ENCODE data around the gene IDI1.
A peak's percentile ranks its signal among the peaks of the same experiment; 100 is the strongest.

The IDI1 gene

DNA sequence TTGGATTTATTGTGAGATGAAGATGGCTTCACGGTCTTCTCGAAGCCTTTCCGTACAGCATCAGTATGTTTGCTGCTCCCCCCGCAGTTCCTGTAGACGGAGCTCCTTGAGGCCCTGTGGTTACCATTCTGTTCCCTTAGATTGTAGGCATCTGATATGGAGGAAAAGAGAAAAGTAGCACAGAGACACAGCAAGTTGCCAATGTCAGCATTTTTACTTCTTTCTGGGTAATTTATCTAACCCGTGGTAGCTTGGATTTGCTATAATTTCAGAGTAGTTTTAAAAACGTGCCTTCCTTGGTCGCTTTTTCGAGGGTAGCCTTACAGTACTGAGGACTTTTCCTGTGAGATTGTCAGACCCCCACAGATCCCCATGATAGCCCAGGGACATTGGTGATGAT lies 44.8 kb upstream of the IDI1 start:
- peaks cover 25% of the 10 kb centered on the region for H3K36me3 Mint-ChIP-seq (ENCODE audit: low read depth)
- DNase-seq: no peak
- no peaks in the 10 kb centered on the region for H3K9me3 Mint-ChIP-seq
- H3K27me3 Mint-ChIP-seq (ENCODE audit: low read depth, poor library complexity): no peaks in the 10 kb centered on the region
- no peaks in the 10 kb centered on the region for H3K4me1 Mint-ChIP-seq
- TF ChIP-seq, protein P1, sequence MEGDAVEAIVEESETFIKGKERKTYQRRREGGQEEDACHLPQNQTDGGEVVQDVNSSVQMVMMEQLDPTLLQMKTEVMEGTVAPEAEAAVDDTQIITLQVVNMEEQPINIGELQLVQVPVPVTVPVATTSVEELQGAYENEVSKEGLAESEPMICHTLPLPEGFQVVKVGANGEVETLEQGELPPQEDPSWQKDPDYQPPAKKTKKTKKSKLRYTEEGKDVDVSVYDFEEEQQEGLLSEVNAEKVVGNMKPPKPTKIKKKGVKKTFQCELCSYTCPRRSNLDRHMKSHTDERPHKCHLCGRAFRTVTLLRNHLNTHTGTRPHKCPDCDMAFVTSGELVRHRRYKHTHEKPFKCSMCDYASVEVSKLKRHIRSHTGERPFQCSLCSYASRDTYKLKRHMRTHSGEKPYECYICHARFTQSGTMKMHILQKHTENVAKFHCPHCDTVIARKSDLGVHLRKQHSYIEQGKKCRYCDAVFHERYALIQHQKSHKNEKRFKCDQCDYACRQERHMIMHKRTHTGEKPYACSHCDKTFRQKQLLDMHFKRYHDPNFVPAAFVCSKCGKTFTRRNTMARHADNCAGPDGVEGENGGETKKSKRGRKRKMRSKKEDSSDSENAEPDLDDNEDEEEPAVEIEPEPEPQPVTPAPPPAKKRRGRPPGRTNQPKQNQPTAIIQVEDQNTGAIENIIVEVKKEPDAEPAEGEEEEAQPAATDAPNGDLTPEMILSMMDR (IDR thresholded peaks at IDR 0.05): no peak
- no peak overlapping the region for H3K4me3 Mint-ChIP-seq
- peak overlapping the region; percentile 70 for H3K27ac Mint-ChIP-seq

DNA sequence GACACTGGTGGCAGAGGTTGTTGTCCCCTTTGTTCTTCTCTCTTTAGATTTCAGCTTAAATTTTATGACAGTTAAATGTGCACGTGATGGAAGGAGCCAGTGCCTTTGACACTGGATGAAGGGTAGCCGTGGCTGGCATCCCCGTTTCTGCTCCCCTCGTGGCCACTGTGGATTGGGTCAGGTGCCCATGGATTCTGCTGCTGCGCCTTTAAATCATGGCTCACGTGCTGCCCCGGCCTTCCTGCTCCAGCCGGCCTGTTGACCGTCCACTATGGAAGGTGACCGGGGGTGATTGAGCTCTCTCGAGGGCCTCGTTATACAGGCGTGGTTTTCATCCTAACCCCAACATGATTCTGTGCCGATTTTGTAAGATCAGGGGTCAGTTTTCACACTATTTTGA lies 41.8 kb upstream of the IDI1 start:
- Mint-ChIP-seq H3K4me3 (no peak overlapping the region), H3K27ac (peak overlapping the region; percentile 72), H3K36me3 (ENCODE audit: low read depth) (peaks cover 52% of the 10 kb centered on the region), H3K27me3 (ENCODE audit: low read depth, poor library complexity) (no peaks in the 10 kb centered on the region), H3K9me3 (no peaks in the 10 kb centered on the region), H3K4me1 (no peaks in the 10 kb centered on the region)
- TF ChIP-seq, protein P1 (IDR thresholded peaks at IDR 0.05): no peak
- DNase-seq: no peak

DNA sequence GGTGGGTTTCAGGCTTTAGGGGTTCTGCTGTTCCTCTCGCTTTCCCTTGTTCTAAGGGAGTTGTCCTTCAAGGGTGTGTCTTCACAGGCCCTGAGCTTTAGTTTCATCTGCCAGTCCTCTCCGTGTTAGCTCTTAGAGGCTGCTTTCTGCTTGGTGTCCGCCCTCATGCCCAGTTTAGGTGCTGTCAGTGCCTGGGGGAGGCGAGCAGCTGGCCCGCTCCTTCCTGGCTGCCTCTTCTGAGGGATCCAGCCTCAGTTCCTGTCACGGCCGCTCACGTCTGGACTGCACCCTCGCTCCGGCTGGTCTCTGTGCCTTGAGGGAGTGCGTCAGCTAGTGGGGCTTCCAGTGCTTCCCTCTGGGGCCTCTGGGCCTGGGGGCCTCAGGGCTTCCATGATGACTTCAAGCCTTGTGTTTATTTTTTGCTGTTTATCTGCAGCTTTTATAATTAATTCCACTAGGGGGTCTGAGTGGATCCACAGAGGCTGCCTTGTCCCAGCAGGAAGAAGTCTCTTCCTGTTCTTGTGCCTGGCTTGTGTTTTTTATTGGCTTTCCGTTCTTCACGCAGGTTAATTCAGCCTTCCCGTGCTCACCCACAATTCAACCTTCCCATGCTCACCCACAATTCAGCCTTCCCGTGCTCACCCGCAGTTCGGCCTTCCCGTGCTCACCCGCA lies 40.2 kb upstream of the IDI1 start:
- Mint-ChIP-seq H3K27ac (peak overlapping the region; percentile 52), H3K27me3 (ENCODE audit: low read depth, poor library complexity) (no peaks in the 10 kb centered on the region), H3K36me3 (ENCODE audit: low read depth) (peaks cover 61% of the 10 kb centered on the region), H3K9me3 (no peaks in the 10 kb centered on the region), H3K4me3 (no peak overlapping the region), H3K4me1 (no peaks in the 10 kb centered on the region)
- TF ChIP-seq, protein P1 (IDR thresholded peaks at IDR 0.05): no peak
- DNase-seq: no peak

DNA sequence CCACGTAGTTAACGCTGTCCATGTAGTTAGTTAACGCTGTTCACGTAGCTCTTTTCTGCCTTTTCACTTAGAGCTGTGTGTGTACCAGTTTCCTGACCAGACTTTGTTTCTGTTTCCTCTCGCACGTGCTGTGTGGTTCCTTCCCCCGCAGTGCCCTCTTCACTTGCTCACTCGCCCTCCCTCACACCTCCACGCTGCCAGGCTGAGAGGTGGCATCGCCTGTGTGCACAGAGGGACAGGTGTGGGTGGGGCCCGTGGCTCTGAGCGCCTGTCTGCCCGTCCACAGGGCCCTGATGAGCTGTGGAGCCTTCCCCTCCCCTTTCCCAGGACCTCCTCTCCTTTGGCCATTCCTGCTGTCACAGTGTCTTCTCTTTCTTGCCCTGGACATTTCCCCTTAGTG lies 37.9 kb upstream of the IDI1 start:
- Mint-ChIP-seq H3K4me3 (no peak overlapping the region), H3K27me3 (ENCODE audit: low read depth, poor library complexity) (no peaks in the 10 kb centered on the region), H3K27ac (no peak overlapping the region), H3K9me3 (no peaks in the 10 kb centered on the region), H3K4me1 (no peaks in the 10 kb centered on the region), H3K36me3 (ENCODE audit: low read depth) (peaks cover 74% of the 10 kb centered on the region)
- TF ChIP-seq, protein P1 (IDR thresholded peaks at IDR 0.05): no peak
- no peak for DNase-seq

DNA sequence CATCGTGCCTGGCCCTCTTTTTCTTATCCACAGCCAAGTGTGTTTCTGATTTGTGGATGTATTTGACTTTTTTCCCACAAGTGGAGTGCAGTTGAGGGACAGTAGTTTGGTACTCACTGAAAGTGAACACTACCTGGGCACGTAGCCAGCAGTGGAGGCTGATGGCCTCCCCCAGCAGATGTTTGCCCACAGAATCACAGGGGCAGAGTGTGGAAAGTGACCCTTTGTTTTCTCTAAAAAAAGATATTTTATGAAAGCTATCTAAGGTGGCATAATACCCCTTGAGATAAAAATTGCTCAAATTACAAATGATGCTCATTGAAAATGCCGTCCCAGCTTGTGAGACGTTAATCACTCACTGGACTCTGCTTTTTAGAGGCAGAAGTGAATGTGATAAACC lies 36.3 kb upstream of the IDI1 start:
- no peaks in the 10 kb centered on the region for H3K27me3 Mint-ChIP-seq (ENCODE audit: low read depth, poor library complexity)
- DNase-seq: no peak
- TF ChIP-seq, protein P1 (IDR thresholded peaks at IDR 0.05): no peak
- H3K9me3 Mint-ChIP-seq: no peaks in the 10 kb centered on the region
- no peak overlapping the region for H3K4me3 Mint-ChIP-seq
- peaks cover 68% of the 10 kb centered on the region for H3K36me3 Mint-ChIP-seq (ENCODE audit: low read depth)
- H3K27ac Mint-ChIP-seq: no peak overlapping the region
- H3K4me1 Mint-ChIP-seq: no peaks in the 10 kb centered on the region
